Left forelimb (tissue), 1 donor: ENCODE results near the gene NCEH1.
"Not testable (repeated sequence)": the region's sequence is repeated elsewhere in the genome, so short reads cannot be mapped to it uniquely, and the experiment has no call there.

ENCODE experiments used
- DNase-seq: peaks from one replicate; pipeline ENCODE4 v3.0.0-alpha.2; 2018; ENCODE audit warnings: low spot score

NCEH1 gene

GRCh38 chr3:172707030-172707429, 3.8 kb downstream of the NCEH1 start:
- DNase-seq = no peak

- DNase-seq = no peak
Measured at GRCh38 chr3:172705170-172705569, 5.7 kb downstream of the NCEH1 start.

- no peak for DNase-seq
Measured at GRCh38 chr3:172704001-172704400, 6.9 kb downstream of the NCEH1 start.

GRCh38 chr3:172702731-172703130, 8.1 kb downstream of the NCEH1 start:
- not testable (repeated sequence) for DNase-seq

GRCh38 chr3:172702256-172702655, 8.6 kb downstream of the NCEH1 start:
- DNase-seq = no peak

- no peak for DNase-seq
Measured at GRCh38 chr3:172701751-172702150, 9.1 kb downstream of the NCEH1 start.

- DNase-seq = no peak
Measured at GRCh38 chr3:172700936-172701455, 9.9 kb downstream of the NCEH1 start.

- DNase-seq = no peak
Measured at GRCh38 chr3:172700256-172700655, 10.6 kb downstream of the NCEH1 start.

- DNase-seq = no peak
Measured at GRCh38 chr3:172699031-172699430, 11.8 kb downstream of the NCEH1 start.

GRCh38 chr3:172698631-172699030, 12.2 kb downstream of the NCEH1 start:
- DNase-seq = no peak

- no peak for DNase-seq
Measured at GRCh38 chr3:172697558-172697957, 13.3 kb downstream of the NCEH1 start.

- DNase-seq = no peak
Measured at GRCh38 chr3:172696357-172696756, 14.5 kb downstream of the NCEH1 start.

GRCh38 chr3:172694573-172695246, 16.2 kb downstream of the NCEH1 start:
- no peak for DNase-seq

- DNase-seq = no peak
Measured at GRCh38 chr3:172692751-172693338, 18.0 kb downstream of the NCEH1 start.

- no peak for DNase-seq
Measured at GRCh38 chr3:172690936-172691335, 19.9 kb downstream of the NCEH1 start.

- DNase-seq = no peak
Measured at GRCh38 chr3:172688588-172688987, 22.3 kb downstream of the NCEH1 start.

- no peak for DNase-seq
Measured at GRCh38 chr3:172687501-172687900, 23.4 kb downstream of the NCEH1 start.

- DNase-seq = no peak
Measured at GRCh38 chr3:172685331-172686214, 25.3 kb downstream of the NCEH1 start.

GRCh38 chr3:172680684-172681083, 30.2 kb downstream of the NCEH1 start:
- DNase-seq = no peak

GRCh38 chr3:172679599-172679998, 31.3 kb downstream of the NCEH1 start:
- DNase-seq = no peak

- DNase-seq = no peak
Measured at GRCh38 chr3:172678068-172678467, 32.8 kb downstream of the NCEH1 start.

- no peak for DNase-seq
Measured at GRCh38 chr3:172676196-172676922, 34.5 kb downstream of the NCEH1 start.
